HG03045 (cell line): ENCODE measurements around the gene YARS1.

ENCODE experiments used
- ATAC-seq: cut with Tn5 transposase; IDR thresholded peaks from one replicate; pipeline ENCODE4 v1.9.1; 2021; ENCODE audit warnings: mild to moderate bottlenecking, moderate library complexity; ENCODE audit not compliant: unreplicated experiment

Gene YARS1

DNA sequence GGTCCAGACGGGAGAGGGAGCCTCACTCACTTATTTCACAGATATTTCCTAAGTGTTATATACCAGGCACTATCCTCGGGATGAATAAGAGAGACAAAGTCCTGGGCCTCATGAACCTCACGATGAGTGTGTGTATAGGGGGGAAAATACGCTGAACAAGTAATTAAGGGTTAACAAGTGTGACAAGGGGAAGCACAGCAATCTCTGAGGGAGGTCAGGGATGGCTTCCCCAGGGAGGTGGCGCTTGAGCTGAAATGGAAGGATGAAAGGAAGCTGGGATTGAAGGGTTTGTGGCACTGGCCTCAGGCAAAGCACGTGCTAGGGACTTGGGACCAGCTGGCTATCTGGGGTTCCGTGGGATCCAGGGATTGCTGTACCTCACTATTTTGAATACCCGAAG is 68.2 kb downstream of the YARS1 start:
- ATAC-seq, result no peak

DNA sequence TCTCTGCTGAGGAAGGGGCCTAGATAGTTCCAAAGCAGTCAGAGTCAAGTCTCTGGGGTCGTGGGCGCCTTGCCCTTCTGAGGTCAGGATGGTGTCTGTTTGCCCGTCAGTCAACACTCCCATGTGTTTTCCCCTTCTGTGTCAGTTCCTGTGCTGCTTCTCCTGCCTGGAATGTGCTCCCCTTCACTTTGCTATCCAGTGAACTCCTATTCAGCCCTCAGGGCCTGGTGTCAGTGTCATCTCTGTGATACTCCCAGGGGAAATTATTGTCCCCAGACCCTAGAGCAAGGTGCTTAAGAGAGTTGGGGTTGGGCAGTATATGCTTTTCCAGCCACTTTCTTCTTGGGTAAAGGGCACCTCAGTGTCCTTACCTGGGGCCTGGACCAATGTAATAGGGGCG is 68.8 kb downstream of the YARS1 start:
- ATAC-seq, result no peak

DNA sequence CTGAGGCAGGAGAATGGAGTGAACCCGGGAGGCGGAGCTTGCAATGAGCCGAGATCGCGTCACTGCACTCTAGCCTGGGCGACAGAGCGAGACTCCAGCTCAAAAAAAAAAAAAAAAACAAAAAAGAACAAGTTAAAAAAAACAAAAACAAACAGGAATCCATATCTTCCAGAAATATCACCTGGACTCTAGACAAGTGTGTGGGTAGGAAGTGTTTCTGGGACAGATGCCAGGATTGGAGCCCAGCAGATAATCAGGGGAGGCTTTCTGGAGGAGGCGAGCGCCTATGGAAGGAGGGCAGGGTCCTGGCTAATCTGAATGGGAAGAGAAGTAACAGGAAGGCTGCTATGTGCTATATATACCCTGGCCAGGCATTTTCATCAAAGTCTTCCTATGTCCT is 71.0 kb downstream of the YARS1 start:
- no peak for ATAC-seq

DNA sequence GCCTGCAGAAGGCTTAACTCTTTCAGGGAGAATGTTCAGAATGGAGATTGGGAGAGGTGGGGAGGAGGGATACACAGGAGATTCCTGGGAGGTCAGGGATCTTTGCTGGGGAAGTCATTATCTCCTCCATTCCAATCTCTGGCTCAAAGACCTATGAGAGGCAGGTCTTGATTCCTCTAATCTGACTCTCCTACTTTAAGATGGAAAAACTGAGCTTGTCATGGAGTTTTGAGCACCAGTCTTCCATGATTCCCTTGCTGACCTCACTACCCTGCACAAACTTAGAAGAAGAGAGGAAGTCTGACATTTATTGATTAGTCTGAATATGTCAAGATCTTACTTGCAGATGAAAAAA is 73.1 kb downstream of the YARS1 start:
- ATAC-seq, result no peak

DNA sequence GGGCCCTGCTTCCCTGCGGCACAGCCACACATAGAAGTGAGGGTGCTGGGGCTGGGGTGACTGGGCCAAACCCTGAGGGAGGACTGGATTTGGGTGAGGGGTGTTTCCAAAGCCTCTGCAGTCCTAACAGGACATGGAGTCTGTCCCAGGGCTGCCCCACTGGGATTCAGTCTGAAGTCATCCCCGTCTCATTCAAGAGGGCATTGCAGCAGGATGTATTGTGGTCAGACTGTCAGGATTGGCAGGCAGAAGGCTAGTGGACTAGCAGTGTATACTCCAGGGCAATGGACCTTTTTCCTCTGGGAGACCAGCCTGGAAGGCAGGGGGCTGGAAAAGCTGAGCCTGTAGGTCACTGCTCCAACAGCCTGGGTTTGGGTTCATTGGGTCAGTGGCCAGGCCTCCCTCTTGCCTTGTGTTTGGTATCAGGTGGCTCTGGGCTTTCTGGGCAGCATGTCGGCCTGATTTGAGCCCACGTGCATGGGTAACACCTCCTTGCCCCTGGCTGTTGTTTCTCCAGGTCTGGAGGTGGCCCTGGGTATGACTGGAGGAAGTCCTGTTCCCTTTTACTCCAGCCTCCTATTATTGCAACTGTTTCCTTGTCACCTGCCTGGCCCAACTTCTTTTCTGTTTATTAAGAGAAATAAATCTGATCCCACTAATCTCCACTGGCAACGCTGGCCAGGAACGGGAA is 73.6 kb downstream of the YARS1 start:
- ATAC-seq, result no peak

DNA sequence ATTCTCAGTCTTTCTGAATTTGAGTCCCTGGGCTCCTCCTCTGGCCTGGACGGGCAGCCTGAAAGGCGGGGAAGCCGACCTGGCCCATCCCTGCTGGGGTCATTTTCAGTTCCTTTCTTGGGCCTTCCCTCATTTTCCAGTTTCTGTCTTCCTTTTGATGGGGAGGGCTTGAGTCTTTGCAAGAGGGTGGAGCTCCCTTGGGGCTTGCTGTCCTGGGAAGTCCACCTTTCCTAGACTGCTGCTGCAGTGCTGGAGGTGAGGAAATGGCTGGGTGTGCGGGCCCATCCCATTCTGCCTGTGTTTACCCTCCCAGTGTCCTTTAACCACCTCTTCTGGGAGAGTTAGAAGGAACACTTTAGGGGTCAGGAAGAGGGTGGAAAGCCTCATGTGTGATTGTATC is 74.2 kb downstream of the YARS1 start:
- ATAC-seq, result no peak

DNA sequence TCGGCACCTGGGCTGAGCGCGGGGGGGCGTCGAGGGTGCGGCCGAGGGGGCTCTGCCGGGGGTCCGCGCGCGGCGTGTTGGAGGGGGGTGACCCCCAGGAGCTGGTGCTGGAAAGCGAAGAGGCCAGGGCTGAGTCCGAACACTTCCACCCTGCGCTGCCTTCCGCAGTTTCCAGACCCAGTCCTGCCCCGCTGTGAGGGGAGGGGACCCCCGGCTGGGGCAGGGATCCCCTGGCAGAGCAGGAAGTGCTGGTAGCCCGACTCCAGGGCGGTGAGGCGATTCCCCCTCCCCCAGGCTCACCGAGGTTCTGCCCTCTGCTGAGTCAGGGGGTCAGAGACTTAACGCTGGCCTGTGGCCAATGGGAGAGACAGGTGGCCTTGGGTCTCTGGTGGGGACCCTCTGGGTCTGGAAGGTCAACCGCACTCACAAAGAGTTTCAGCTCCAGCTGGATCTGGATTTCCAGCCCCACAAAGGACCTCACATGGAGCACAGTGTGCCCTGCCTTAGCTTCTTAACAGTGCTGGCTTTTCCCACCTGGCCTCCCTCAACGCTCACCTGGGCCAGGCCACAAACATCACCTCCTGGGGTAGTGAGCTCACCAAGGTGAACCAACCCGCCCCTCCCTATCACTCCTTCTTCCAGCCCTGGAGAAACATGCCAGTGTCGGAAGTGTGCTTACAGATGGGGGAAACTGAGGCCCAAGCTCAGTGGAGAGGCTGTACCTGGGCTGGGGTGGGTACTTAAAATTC is 74.8 kb downstream of the YARS1 start:
- no peak for ATAC-seq

DNA sequence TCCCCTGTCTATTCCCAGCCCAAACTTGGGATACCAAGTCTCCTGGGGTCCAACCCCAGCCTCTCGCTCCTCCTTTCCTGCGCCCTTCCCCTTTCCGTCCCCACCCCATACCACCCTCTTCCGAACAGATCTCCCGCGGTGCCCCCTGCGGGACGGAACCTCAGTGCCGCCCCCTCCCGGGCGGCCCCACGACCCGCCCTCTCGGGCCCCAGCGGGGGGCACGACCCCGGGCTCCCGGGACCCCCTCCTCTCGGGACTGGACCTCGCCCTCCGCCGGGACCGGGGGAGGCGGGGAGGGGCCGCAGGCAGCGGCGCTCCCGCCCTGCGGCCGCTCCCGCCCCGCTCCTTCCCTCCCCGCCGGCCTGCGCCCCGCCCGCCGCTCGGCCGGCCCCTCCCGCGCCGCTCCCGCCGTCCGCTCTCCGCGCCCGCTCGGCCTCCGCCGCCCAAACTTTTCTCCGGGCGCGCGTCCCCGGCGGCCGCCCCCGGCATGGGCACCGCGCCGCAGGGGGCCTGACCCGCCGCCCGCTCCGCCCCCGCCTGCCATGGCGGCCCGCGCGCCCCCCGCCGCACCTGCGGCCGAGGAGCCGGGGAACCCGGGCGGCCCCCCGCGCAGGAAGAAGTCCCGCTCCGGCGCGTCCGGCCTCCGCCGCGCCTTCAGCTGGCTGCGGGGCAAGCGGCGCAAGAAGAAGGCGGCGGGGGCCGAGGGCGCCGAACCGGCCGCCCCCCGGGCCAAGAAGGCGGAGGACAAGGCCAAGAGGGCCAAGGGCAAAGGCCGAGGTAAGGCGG is 75.6 kb downstream of the YARS1 start:
- ATAC-seq, result no peak

DNA sequence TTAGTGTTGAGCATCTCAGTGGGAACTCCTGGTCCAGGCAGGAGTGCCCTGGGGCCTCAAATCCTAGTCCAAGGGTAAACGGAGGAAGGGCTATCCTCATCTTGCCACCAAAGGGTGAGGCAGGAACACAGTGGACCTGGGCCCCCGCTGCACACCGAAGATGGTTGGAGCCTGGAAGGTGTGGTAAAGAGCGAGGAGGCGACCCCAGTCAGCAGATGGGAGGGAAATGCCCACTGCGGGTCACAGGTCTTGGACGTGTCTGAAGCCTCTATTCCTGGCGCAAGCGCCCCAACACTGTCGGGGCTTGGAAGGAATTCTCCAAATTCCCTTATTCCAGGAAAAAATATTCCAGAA is 76.1 kb downstream of the YARS1 start:
- ATAC-seq, result no peak

DNA sequence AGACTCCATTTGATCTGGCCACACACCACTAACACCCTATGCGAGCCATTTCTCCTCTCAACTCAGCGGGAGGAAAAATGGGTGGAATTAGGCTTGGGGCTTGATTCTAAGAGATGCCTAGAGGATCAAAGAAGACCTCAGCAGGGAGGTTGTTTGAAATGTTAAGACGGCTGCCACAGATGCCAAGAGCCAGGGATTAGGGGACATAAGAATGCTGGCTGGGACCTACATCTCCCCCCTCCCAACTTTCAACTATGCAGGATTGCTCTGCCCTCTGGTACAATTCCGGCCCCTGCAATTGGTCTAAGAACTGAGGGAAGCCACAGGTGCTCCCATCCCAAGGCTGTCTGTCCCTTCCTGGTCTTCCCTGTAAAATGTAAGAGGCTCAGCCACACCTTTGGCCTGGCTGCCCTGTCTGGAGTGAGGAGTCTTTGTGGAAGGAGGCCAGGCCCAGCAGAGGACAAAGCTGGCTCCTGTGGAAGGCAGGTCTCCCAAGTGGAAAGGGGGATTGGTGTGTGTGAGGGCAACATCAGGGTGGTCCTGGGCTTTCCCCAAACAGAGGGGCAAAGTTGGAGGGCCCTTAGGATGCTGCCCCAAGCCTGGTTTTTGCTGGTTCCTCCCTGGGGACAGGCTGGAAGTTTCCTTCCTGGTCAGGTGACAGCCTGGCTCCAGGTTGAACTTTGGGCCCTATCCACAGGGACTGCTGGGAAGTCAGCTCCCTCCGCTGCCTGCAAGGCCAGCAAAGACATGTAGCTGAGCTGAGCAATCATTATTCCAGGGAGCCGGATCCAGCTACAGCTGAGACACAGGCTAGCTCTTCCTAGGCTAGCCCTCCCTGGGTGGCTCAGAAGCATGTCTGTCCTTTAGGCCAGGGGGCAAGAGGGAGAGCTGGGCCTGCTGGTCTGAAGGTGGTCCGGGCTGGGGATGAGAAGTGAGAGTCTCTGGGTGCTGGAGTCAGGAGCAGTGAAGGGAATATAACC is 80.1 kb downstream of the YARS1 start:
- no peak for ATAC-seq

DNA sequence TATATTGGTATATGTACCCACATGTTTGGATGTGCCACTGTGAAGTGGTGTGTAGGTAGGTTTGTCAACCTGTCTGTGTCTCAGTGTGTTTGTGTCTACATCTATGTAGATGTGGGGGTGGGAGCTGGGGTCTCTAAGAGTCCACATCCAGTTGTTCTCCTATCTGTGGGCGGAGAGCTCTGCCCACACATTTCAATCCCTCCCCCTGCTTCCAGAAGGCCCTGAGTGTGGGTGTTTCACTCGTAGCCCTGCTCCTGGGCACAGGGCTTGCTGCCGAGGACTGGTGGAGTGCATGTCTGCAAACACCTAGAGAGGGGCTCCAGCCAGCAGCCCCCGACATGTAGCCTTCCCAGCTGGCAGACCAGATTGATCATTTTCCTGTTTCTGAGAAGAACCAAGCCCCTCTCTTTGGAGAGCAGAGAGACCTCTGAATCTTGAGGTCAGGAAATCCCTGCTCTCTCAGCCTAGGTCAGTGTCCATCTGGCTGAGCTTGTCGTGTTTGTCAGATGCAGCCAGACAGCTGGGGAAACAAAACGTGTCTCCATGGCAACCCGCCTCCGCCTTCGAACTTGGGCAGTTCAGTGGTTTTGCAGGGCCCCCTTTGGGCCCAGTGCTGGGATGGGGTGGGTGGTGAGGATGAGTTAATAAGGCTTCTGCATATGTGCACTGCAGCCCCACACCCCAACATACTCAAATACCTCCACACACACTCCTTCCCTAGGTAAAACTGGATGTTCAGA is 83.4 kb downstream of the YARS1 start:
- ATAC-seq, result no peak

DNA sequence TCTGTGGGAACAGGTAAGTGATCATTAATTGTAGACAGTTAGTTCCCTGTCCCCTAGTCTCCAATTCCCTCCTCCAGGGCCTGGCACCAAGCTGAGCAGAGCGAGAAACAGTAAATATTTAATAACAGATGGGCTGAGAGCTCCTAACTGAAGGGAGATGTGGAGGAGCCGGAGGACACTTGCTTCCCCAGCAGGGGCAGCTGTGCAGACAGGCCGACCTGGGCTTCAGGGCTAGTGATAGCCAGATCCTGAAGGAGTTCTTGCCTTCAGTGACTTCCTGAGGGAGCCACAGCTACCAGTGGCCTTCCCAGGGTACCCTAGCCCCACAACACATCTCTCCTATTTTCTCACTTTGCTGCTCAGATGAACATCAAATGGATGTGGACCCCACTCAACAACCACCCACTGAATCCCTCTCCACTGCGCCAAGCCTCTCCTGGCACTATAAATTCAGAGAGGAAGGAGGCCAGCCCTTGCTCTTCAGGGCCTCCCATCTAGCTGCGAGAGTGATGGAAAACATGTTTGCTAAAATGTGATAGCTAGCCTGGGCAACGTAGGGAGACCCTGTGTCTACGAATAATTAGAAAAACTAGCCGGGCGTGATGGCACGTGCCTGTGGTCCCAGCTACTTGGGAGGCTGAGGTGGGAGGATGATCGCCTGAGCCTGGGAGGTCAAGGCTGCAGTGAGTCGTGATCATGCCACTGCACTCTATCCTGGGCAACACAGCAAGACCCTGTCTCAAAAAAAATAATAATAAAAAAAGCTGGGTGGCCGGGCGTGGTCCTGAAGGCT is 87.7 kb downstream of the YARS1 start:
- ATAC-seq, result no peak

DNA sequence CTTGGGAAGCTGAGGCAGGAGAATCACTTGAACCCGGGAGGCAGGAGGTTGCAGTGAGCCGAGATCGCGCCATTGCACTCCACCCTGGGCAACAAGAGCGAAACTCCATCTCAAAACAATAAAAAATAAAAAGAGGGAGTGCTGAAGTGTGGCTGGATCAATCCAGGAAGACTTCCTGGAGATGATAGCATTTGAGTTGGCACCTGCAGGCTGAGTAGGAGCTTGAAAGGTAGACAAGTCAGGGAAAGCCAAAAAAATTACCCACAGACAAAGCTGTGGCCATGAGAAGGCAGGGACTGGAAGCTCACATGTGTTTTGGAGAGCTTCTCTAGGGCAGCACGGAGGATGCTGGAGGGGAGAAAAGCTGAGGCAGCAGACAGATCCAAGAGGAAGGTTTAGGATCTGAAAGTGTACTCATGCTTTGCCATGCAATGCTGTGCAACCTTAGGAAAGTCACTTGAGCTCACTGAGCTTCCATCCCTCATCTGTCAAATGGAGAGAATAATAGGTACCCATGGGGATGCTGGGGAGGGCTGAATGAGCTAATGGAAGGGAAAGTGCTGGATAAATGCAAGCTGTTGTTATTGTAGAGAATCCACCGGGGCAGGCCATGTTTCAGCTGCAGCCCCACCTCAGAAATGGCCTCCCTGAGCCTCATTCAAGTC is 88.6 kb downstream of the YARS1 start:
- ATAC-seq, result no peak

DNA sequence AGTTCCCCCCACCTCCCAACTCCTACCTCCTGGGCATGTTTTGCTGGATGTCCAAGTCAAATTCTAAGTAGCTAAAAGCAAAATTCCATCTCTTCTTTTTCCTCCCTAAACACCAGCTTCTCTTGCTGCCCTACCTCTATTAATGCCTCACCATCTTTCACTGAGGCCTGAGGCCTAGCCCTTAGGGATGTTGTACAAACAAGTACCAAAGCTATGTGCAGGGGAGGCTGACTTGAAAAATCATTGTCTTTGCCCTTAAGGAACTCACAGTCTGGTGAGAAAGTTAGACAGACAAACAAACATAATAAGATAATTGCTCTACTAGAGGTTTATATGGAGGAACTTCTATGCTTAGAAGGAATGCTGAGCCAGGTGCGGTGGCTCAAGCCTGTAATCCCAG is 89.3 kb downstream of the YARS1 start:
- ATAC-seq, result no peak

DNA sequence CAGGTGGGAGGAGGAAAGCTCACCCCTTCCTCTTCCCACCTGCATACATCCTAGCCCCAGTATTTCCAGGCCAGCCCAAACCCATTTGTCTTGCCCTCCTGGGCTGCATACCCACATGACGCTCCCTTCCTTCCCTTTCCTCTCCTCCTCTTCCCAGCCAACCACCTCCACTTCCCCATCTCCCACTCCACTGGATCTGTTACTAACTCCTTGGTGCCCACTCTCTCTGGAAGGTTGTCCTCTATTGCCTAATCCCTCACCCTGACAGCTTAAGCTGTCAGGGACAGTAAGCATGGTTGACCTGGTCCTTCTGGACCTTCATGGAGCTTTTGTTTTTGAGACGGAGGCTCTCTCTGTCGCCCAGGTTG is 91.6 kb downstream of the YARS1 start:
- ATAC-seq, result no peak
